NOMO-1 treated with DMSO at 0.1 percent for 48 hours (cell line): ENCODE data around the gene RGS19.
A peak's percentile ranks its signal among the peaks of the same experiment; 100 is the strongest.

Source experiments
- DNase-seq: peaks from one replicate; lab custom pipeline; 2025; ENCODE audit not compliant: unreplicated experiment; lab: John Stamatoyannopoulos, UW

Gene RGS19

GRCh38 chr20:64108731-64109681 is 29.7 kb upstream of the RGS19 start:
- no peak for DNase-seq

DNA sequence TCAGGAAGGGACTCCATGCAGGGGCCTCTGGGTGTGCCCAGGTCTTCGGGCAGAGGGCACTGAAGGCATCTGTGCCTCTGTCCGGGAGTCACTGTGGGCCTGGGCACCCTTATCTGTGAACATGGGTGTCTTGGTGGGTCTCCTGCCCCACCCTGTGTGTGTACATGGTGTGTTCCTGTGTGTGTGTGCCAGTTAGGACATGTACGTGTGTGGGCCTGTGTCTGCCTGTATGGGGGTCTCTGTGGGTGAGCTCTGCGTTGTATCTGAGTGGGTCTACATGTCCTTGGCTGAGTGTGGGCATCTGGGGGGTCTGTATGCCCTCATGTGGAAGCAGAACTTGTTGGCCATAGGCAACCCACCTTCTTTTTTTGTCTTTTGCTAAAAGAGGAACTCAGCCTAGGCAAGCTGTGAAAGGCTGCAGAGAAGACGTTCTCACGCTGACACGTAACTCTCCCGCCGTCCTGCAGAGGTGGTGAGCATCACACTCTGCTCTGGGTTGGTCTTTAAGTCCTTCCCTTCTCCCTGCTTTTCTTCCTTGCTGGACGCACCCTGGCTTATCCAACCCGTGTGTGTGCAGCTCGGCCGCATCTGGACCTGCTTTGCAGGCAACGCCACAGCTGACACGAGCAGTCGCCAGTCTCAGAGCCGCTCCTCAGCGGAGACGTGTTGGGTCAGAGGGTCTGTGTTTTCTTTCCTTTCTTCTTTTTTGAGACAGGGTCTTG is 28.6 kb upstream of the RGS19 start:
- DNase-seq, result peak; percentile 83

- DNase-seq, result peak; percentile 17
Measured at GRCh38 chr20:64106981-64107735, 27.8 kb upstream of the RGS19 start, which contains the start of gene NPBWR2. Gene NPBWR2 (minus strand): TSS chr20:64107565. CDS start chr20:64106831, 734 bp downstream.

- DNase-seq, result no peak
Measured at GRCh38 chr20:64106435-64106961, 27.2 kb upstream of the RGS19 start.

- DNase-seq, result no peak
Measured at GRCh38 chr20:64105846-64106434, 26.6 kb upstream of the RGS19 start.

DNA sequence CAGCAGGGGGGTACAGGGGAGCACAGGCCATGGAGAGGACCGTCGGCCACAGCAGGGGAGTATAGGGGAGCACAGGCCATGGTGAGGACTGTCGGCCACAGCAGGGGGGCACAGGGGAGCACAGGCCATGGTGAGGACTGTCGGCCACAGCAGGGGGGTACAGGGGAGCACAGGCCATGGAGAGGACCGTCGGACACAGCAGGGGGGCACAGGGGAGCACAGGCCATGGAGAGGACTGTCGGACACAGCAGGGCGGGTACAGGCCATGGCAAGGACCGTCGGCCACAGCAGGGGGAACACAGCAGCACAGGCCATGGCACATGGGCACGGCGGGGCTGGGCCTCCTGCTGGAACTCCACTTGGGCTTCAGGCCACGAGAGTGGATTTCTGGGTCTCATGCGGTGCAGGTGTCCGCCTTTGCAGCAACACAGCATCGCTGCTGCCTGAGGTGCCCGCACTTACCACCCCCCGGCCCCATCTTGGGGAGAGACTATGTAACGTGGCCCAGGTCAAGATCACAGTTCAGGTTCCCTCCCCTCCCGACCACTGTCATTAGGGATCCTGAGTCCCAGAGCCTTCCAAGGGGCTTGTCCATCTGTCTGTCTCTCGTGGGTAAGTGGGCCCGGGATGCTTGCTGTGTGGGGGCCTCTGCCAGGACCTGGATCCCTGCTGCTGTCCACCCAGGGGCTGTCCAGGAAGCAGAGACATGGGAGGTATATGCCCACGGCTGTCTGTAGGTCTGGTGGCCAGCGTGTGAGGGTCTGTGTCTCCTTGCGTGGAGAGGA is 25.5 kb upstream of the RGS19 start:
- DNase-seq, result no peak

GRCh38 chr20:64103871-64104666 is 24.8 kb upstream of the RGS19 start:
- DNase-seq, result no peak

DNA sequence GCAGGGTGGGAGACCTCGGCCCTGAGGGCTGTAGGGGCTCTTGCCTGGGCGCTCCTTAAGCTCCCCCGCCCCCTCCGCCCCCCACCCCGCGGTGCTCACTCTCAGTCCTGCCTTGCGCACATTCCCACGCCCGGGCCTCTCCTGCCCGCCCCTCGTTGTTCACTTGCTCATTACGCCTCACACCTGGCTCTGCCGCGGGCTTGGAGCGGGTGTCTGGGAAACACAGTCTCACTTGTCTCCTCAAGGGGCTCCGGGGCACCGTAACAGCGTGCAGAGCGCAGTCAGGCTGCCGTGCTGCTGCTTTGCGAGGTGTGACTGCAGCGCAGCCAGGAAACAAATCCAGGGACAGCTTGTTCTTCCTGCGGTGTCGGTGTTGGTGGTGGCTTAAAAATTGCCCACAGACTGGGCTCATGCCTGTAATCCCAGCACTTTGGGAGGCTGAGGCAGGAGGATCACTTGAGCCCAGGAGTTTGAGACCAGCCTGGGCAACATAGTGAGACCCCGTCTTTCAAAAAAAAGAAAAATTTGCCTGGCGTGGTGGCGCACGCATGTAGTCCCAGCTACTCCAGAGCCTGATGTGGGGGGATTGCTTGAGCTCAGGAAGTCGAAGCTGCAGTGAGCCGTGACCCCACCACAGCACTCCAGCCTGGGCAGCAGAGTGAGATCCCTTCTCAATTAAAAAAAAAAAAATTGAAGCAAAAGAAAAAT is 23.5 kb upstream of the RGS19 start:
- no peak for DNase-seq

DNA sequence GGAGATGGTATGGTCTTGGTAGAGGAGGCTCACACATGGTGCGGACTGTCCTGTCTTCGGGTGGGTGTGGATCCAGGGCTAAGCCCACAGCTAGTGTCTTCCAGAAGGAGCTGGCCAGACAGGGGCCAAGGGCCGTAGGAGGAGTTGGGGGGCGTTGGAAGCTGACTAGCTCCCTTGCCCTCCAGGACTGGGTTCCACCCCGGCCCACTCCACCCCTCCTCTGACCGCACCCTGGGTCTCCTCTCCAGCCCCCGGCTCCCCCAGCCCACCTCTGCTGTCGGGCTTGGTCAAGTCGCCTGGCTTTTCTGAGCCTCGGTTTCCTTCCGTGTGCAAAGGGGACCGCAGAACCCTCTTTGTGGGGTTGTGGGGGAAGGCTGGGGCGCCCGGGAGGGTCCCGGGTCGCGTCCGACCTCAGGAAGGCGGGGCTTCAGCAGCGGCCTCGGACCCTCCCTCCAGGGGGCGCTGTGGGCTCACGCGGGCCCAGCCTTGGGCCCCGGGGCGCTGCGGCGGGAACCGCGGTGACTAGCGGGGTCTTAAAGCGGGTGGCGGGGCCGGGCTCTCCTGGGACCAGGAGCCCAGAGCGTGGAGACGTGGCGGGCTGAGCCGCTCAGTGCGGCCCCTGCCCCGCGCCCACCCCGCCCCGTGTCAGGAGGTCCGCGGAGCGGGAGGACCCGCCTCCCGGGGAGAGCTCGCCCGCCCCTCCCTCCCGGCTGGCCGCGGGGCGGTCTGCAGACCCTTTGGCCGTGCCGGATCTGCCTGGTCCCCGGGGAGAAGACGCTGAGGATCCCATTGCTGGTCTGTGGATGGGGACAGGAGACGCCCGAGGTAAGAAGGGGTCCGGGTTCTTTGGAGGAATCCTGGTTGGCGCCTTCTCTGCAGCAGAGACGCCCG is 22.7 kb upstream of the RGS19 start:
- DNase-seq, result peak; percentile 19

DNA sequence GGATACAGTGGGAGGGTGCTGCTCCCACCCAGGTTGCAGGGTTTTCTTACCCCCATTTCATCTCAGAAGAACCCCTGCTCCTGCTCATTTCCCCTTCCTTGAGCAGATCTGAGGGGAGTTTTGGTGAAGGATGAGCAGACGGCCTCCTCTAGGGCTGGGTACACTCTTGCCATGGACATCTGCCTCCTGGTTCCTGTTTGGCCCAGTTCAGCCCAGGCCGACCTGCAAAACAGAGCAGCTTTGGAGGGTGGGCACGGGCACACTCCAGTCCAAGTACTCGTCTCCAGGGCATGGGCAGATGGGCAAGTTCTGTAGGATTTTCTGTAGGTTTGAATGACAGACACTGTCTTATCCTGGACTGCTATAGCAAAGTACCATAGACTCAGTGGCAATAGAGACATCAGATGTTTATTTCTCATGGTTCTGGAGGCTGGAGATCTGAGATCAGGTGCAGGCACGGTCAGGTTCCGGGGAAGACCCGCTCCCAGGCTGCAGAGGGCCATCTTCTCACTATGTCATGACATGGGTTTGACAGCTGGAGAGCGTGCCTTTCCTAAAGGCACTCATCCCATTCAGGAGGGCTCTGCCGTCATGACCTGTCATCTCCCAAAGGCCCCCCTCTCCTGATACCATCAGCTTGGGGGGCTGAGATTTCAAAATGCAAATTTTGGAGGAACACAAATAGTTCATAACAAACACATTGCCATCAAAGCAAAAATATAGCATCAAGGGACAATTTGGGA is 21.8 kb upstream of the RGS19 start:
- no peak for DNase-seq

GRCh38 chr20:64100566-64100888 is 21.2 kb upstream of the RGS19 start:
- DNase-seq, result no peak

DNA sequence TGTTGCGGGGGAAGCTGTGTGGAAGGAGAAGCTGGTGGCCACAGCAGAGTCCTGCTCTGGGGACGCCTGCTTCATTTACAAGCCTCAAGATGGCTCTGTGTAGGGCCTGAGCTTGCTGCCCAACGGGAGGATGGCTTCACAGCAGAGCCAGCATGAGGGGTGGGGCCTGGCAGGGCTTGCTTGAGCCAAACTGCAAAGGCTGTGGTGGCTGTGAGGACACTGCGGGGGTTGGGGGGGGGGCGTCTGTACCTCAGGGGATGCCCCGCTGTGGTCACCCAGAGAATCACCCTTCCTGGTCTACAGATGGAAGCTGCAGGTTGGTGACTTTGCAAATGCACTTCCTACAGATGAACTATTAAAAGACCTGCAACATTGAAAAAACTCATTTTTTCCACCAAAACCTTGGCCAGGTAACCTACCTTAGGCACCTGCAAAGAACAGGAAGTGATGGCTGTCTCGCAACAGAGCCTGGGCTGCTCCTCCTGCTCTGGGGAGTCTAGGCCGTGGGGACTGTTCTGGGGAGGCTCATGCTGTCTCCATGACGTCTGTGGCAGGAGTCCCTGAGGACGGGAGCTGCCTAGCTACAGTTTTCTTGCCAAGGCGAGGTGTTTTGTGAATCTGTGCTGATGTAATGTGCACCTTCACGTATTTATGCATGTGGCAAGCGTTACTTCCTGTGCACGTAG is 20.7 kb upstream of the RGS19 start:
- no peak for DNase-seq

- DNase-seq, result no peak
Measured at GRCh38 chr20:64099086-64099786, 19.9 kb upstream of the RGS19 start.

DNA sequence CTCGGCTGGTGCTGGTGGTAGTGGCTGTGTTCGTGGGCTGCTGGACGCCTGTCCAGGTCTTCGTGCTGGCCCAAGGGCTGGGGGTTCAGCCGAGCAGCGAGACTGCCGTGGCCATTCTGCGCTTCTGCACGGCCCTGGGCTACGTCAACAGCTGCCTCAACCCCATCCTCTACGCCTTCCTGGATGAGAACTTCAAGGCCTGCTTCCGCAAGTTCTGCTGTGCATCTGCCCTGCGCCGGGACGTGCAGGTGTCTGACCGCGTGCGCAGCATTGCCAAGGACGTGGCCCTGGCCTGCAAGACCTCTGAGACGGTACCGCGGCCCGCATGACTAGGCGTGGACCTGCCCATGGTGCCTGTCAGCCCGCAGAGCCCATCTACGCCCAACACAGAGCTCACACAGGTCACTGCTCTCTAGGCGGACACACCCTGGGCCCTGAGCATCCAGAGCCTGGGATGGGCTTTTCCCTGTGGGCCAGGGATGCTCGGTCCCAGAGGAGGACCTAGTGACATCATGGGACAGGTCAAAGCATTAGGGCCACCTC is 19.2 kb upstream of the RGS19 start:
- no peak for DNase-seq

DNA sequence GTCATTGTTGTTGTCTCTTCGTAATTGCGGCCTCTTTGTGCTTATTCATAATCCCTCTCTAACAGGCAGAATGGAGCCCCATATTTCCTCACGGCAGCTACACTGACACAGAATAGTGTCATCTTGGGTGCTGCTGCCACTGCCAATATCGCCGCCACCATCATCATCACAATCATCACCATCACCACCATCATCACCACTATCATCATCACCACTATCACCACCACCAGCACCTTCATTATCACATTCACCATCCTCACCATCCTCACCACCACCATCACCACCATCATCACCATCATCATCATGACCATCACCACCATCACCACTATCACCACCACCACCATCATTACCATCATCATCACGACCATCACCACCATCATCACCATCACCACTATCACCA is 17.2 kb upstream of the RGS19 start:
- DNase-seq, result no peak

GRCh38 chr20:64095927-64096326 is 16.6 kb upstream of the RGS19 start:
- no peak for DNase-seq
